ENCODE data around the gene NAP1L5.

NAP1L5 gene

GRCh38 chr4:88660446-88661294 is 37.0 kb downstream of the NAP1L5 start:
- DNase-seq (ENCODE audit: low read depth): peak; percentile 82

DNA sequence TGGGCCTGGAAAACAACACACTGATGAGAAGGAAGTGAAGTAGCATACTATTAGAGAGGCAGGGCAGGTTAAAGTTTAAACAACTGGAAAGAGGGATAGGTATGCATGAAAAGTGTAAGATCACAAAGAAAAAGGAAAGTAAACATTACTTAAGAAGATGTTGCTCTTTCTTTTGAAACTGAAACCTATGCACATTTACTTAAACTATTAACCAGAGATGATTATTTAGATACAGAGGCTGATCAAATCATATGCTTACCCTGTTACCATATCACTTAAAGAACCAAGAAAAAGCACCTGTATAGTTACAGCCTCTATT is 37.8 kb downstream of the NAP1L5 start:
- no peak for DNase-seq (ENCODE audit: low read depth)

GRCh38 chr4:88659055-88659889 is 38.4 kb downstream of the NAP1L5 start:
- DNase-seq (ENCODE audit: low read depth): peak; percentile 83

- DNase-seq (ENCODE audit: low read depth): no peak
Observed at GRCh38 chr4:88655226-88655625, 42.4 kb downstream of the NAP1L5 start.

- DNase-seq (ENCODE audit: low read depth): no peak
Observed at GRCh38 chr4:88653371-88653946, 44.2 kb downstream of the NAP1L5 start.

DNA sequence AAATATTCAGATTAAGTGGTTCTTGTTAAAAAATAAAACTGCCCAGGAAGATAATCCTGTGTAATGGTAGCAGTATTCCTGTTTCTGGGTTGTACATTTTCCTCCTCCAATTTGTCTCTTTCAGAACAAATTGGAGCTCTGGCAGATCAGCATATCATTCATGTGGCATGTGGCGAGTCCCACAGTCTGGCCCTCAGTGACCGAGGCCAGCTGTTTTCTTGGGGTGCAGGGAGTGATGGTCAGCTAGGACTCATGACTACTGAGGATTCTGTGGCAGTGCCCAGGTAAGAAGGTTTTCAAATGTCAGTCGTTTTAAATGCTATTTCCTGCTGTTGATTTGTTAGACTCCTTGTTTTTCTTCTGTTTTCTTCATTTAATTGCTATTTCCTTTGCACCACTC is 47.9 kb downstream of the NAP1L5 start:
- no peak for DNase-seq (ENCODE audit: low read depth)

- DNase-seq (ENCODE audit: low read depth): no peak
Observed at GRCh38 chr4:88646528-88647280, 50.9 kb downstream of the NAP1L5 start.

DNA sequence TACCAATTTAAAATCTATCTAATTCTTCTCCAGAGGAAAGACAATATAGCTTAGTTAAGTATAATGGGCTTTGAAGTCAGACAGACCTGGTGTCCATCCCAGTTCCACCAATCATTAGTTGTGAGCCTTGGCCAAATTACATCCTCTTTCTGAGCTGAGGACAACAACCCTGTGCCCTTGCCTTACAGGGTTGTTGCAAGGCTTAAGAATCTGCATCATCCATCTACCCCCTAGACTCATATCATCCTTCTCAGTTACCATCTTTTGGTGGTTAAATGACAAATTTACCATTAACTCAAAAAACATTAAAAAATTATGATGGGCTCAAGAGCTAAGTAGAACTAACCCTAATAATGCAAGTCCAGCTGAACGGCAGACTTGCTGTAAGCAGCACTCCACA is 51.6 kb downstream of the NAP1L5 start:
- DNase-seq (ENCODE audit: low read depth): no peak
